Lower leg skin (tissue), 4 donors: ENCODE data around the gene RPL29. TPM values are rescaled to one million over a fixed set of nuclear protein-coding genes. Genes with fewer than 3 reads are reported as not detected.

Experiments
- DNase-seq, 2 donors: peaks; one replicate each; pipeline ENCODE4 v3.0.0-alpha.2; 2019; ENCODE audit warnings: low spot score in 2 of 2
- H3K4me3 ChIP-seq: fragments of 200-600 bp; sonication (generic); 2 replicates; pipeline ENCODE4 v1.5.1; 2017; ENCODE audit warnings: mild to moderate bottlenecking, low read depth; ENCODE audit not compliant: poor library complexity, severe bottlenecking
- POLR2A ChIP-seq, 2 donors: fragments of 450-650 bp; IDR thresholded peaks; one replicate each; pipeline ENCODE4 v1.6.1; 2016 to 2017; ENCODE audit warnings: antibody characterized with exemption in 2 of 2, mild to moderate bottlenecking in 1 of 2, moderate library complexity in 1 of 2
- WGBS, 2 donors: methylation state at CpG; one replicate each; pipeline ENCODE4 v1.1.5; 2018; 5-methylcytosine and 5-hydroxymethylcytosine counted together
- intact Hi-C: fragments of 100-400 bp; cut with DNase I; formaldehyde crosslinking; loops from one replicate; pipeline ENCODE4 v1.15.0; 2023; ENCODE audit warnings: low total_unique reads
- total RNA-seq, 4 donors: library from RNA; depleted of rRNA; stranded (reverse); fragments of >200 nt; gene quantifications; one replicate each; pipeline ENCODE4 v1.1.0, GENCODE V29; 2016
- TF ChIP-seq, protein P1 (sequence below), 3 donors: fragments of 450-650 bp; IDR thresholded peaks; one replicate each; pipeline ENCODE4 v1.5.1; 2016; ENCODE audit warnings: antibody characterized with exemption in 3 of 3, mild to moderate bottlenecking in 3 of 3, moderate library complexity in 2 of 3

The RPL29 gene
- total RNA-seq, 4 donors from 2014 or later = 1,729 to 2,645 (median 2,120) TPM

DNA sequence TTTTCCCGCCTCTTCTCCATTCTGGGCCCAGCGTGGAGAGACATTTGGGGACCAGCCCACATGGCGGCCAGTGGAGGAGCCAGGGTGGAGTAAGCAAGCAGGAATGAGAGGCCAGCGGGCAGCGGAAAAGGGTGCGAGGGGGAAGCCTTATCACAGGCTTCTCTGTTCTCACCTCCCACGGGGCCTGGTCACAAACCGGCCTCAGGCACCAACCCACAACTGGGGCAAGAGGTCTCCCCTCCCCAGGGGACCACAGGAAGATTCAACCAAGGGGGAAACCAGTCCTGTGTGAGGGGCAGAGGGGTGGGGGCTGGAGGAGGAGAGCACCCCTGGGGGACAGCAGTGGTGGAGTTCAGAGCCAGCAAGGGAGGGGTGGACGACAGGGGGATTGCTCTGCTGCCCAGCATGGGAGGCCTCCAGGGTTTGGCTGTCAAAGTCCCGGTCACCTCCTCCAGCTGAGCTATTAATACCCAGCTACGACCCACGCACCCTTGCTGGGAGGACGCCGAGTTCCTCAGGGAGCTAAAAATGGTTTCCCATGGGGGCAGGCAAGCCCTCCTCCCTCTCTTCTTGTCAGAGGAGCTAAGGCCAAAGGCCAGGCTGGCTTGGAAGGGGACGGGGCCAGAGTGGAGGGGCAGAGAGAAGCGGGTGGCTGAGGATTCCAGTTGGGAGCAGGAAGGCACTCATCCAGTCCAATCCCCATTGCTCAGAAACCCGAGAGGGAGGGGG, 23.8 kb upstream of the RPL29 start:
- 78 to 81% methylated on average over 17 of the region's 17 CpGs for WGBS, 2 donors
- no peak for DNase-seq
- TF ChIP-seq, protein P1, sequence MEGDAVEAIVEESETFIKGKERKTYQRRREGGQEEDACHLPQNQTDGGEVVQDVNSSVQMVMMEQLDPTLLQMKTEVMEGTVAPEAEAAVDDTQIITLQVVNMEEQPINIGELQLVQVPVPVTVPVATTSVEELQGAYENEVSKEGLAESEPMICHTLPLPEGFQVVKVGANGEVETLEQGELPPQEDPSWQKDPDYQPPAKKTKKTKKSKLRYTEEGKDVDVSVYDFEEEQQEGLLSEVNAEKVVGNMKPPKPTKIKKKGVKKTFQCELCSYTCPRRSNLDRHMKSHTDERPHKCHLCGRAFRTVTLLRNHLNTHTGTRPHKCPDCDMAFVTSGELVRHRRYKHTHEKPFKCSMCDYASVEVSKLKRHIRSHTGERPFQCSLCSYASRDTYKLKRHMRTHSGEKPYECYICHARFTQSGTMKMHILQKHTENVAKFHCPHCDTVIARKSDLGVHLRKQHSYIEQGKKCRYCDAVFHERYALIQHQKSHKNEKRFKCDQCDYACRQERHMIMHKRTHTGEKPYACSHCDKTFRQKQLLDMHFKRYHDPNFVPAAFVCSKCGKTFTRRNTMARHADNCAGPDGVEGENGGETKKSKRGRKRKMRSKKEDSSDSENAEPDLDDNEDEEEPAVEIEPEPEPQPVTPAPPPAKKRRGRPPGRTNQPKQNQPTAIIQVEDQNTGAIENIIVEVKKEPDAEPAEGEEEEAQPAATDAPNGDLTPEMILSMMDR (IDR thresholded peaks at IDR 0.05) = no peak
- no peak for TF ChIP-seq POLR2A (IDR thresholded peaks at IDR 0.05)
- no peak overlapping the region for H3K4me3 ChIP-seq
- intact Hi-C loops = no loop called here

DNA sequence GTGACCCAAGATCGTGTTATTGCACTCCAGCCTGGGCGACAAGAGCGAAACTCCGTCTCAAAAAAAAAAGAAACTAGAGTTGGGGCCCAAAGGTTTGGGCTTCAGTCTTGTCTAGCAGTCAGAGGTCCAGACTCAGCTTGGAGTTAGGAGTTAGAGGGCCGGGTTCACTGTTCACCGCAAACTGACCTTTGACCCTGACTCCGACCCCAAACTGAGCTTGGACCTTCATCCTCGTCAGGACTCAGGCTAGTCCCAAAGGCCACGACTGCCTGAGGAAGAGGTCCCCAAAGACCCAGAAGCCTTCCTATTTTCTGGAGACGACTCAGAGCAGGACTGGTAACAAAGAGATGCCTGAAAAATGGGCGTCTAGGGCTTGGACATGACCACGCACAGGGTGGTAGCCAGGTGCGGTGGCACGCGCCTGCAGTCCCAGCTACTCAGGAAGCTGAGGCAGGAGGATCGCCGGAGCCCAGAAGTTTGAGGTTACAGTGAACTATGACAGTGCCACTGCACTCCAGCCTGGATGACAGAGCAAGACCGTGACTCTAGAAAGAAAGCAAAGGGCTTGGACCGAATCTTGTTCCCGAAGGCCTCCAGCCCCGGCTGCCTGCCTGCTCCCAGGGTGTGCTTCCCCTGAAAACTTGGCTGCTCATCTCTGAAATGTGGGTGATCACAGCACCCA, 22.8 kb upstream of the RPL29 start:
- intact Hi-C loops = no loop called here
- no peak for TF ChIP-seq POLR2A (IDR thresholded peaks at IDR 0.05)
- TF ChIP-seq, protein P1 (IDR thresholded peaks at IDR 0.05) = no peak
- no peak overlapping the region for H3K4me3 ChIP-seq
- no peak for DNase-seq
- 90 to 91% methylated on average over 21 of the region's 21 CpGs for WGBS, 2 donors

DNA sequence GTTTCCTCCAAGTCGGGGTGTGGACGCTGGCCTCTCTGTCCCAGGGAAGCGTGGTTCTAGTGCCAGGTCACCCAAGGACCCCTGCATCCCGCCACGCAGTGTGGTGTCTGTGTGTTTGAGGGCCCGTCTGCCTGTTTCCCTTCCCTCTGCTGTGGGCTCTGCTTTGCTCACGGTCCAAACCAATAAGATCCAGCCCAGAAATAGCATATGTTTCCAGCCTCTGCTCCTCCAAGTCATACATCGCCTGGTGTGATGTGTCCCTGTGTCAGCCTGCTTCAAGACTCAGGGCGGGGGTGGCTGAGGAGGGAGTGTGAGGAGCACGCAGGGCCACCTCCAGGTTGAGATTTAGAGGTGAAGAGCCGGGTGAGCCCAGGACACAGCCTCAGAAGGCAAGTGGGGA, 21.9 kb upstream of the RPL29 start:
- DNase-seq = no peak
- H3K4me3 ChIP-seq = no peak overlapping the region
- TF ChIP-seq, protein P1 (IDR thresholded peaks at IDR 0.05) = no peak
- no peak for TF ChIP-seq POLR2A (IDR thresholded peaks at IDR 0.05)
- intact Hi-C loops = no loop called here
- 83 to 89% methylated on average over 10 to 11 of the region's 11 CpGs for WGBS, 2 donors

DNA sequence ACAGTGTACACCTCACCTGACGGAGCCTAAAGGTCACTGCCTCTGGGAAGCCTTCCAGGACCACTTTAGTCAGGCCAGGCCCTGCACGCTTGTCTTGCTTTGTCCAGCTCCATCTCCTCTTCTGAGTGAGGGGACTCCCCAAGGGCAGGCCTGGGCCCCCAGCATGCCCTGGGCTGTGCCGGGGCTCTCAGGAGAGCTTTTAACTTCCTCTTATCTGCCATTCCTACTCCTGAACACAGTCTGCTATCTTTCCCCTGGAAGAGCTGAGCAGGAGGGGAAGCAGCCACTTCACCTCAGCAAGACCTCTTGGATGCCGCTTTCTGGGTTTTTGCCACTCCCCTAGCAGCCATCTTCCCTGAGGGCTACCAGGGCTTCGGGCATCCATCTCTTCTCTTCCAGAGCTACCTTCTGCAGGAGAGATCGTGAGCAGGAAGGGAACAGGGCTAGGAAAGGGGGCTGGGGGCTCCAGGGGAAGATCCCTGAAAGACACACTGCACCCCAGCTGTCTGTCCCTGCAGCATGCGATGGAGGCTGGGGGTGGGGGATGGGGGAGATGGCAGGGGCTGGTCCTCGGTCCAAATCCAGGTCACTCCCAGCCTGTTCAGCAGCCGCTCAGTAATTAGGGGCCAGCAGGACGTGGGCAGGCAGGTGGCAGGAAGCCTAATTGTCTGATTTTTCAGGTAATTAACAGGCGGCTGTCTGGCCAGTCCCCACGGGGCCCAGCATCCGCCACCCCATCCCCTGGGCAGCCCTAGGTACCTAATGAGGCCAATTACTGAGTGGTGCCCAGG, 19.9 kb upstream of the RPL29 start:
- DNase-seq = no peak
- intact Hi-C loops = no loop called here
- 83 to 92% methylated on average over 12 to 13 of the region's 13 CpGs for WGBS, 2 donors
- H3K4me3 ChIP-seq = no peak overlapping the region
- TF ChIP-seq, protein P1 (IDR thresholded peaks at IDR 0.05) = no peak

DNA sequence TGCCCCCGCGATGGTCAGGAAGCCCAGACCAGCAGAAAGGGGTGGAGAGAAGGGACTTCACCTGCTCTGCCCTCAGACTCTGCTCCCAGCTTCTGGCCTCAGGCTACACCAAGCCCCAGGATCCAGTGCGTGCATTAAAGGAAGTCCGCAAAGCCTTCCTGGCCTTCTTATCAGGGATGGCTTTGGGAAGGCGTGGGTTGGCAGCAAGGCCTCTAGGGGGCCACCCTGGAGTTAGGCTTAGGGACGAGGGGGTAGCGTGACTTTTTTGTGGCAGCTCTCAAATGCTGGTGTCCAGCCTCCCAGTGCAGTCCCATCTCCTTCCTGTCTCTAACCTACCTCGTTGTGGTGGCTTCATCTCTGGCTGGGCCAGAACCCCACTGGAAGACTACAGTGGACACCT, 18.9 kb upstream of the RPL29 start:
- TF ChIP-seq, protein P1 (IDR thresholded peaks at IDR 0.05) = no peak
- no peak for TF ChIP-seq POLR2A (IDR thresholded peaks at IDR 0.05)
- intact Hi-C loops = no loop called here
- 77 to 86% methylated on average over 8 of the region's 8 CpGs for WGBS, 2 donors

More for the DNA sequence above, 18.9 kb upstream of the RPL29 start:
- no peak overlapping the region for H3K4me3 ChIP-seq
- no peak for DNase-seq
